ENCODE data around the gene PIGO.

The PIGO gene

DNA sequence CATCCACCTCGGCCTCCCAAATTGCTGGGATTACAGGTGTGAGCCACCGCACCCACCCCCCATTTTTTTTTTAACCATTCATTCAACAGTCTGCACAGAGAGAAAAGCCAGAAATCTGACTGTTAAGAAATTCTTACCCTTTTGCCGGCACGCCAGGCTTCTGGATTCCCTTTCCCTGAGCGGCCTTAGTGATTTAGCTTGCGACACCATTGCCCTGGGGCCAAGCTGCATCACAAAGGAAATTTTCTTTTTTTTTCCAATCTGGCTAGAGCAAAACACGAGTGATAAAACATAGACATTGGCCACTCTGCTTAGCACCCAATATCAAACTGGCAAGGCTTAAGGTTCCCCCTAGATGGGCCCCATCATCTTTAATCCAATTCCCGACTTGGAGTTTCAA, 40.5 kb upstream of the PIGO start:
- Histone ChIP-seq H3K27me3 (ENCODE audit: insufficient read depth, poor library complexity, severe bottlenecking) (no peaks in the 10 kb centered on the region), H3K4me3 (replicated peaks; ENCODE audit: insufficient read depth, low read length) (no peak overlapping the region), H3K27ac (replicated peaks) (no peak overlapping the region)
- no peak for DNase-seq (ENCODE audit: low read depth in 1 of 2, low spot score in 1 of 2)
- no peak for TF ChIP-seq GABPA (IDR thresholded peaks at IDR 0.05; ENCODE audit: low read depth)
- TF ChIP-seq, protein P1, sequence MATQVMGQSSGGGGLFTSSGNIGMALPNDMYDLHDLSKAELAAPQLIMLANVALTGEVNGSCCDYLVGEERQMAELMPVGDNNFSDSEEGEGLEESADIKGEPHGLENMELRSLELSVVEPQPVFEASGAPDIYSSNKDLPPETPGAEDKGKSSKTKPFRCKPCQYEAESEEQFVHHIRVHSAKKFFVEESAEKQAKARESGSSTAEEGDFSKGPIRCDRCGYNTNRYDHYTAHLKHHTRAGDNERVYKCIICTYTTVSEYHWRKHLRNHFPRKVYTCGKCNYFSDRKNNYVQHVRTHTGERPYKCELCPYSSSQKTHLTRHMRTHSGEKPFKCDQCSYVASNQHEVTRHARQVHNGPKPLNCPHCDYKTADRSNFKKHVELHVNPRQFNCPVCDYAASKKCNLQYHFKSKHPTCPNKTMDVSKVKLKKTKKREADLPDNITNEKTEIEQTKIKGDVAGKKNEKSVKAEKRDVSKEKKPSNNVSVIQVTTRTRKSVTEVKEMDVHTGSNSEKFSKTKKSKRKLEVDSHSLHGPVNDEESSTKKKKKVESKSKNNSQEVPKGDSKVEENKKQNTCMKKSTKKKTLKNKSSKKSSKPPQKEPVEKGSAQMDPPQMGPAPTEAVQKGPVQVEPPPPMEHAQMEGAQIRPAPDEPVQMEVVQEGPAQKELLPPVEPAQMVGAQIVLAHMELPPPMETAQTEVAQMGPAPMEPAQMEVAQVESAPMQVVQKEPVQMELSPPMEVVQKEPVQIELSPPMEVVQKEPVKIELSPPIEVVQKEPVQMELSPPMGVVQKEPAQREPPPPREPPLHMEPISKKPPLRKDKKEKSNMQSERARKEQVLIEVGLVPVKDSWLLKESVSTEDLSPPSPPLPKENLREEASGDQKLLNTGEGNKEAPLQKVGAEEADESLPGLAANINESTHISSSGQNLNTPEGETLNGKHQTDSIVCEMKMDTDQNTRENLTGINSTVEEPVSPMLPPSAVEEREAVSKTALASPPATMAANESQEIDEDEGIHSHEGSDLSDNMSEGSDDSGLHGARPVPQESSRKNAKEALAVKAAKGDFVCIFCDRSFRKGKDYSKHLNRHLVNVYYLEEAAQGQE (IDR thresholded peaks at IDR 0.05; ENCODE audit: insufficient replicate concordance, low read depth) = no peak
- TF ChIP-seq SPI1 (IDR thresholded peaks at IDR 0.05; ENCODE audit: borderline replicate concordance, low read depth) = no peak
- TF ChIP-seq POLR2AphosphoS5 (IDR thresholded peaks at IDR 0.05; ENCODE audit: low read depth) = no peak
- TF ChIP-seq, protein P2, sequence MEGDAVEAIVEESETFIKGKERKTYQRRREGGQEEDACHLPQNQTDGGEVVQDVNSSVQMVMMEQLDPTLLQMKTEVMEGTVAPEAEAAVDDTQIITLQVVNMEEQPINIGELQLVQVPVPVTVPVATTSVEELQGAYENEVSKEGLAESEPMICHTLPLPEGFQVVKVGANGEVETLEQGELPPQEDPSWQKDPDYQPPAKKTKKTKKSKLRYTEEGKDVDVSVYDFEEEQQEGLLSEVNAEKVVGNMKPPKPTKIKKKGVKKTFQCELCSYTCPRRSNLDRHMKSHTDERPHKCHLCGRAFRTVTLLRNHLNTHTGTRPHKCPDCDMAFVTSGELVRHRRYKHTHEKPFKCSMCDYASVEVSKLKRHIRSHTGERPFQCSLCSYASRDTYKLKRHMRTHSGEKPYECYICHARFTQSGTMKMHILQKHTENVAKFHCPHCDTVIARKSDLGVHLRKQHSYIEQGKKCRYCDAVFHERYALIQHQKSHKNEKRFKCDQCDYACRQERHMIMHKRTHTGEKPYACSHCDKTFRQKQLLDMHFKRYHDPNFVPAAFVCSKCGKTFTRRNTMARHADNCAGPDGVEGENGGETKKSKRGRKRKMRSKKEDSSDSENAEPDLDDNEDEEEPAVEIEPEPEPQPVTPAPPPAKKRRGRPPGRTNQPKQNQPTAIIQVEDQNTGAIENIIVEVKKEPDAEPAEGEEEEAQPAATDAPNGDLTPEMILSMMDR (IDR thresholded peaks at IDR 0.05; ENCODE audit: insufficient read depth, low read length) = no peak

- Histone ChIP-seq H3K27ac (replicated peaks) (no peak overlapping the region), H3K4me3 (replicated peaks; ENCODE audit: insufficient read depth, low read length) (no peak overlapping the region), H3K27me3 (ENCODE audit: insufficient read depth, poor library complexity, severe bottlenecking) (no peaks in the 10 kb centered on the region)
- TF ChIP-seq POLR2AphosphoS5 (IDR thresholded peaks at IDR 0.05; ENCODE audit: low read depth) = no peak
- no peak for DNase-seq (ENCODE audit: low read depth in 1 of 2, low spot score in 1 of 2)
Measured at GRCh38 chr9:35135988-35136387, 39.6 kb upstream of the PIGO start.

GRCh38 chr9:35134920-35135319, 38.5 kb upstream of the PIGO start:
- TF ChIP-seq, protein P1 (IDR thresholded peaks at IDR 0.05; ENCODE audit: insufficient replicate concordance, low read depth) = no peak
- TF ChIP-seq POLR2AphosphoS5 (IDR thresholded peaks at IDR 0.05; ENCODE audit: low read depth) = no peak
- no peak overlapping the region for H3K27ac ChIP-seq (replicated peaks)
- no peaks in the 10 kb centered on the region for H3K27me3 ChIP-seq (ENCODE audit: insufficient read depth, poor library complexity, severe bottlenecking)
- H3K4me3 ChIP-seq (replicated peaks; ENCODE audit: insufficient read depth, low read length) = no peak overlapping the region
- no peak for DNase-seq (ENCODE audit: low read depth in 1 of 2, low spot score in 1 of 2)

GRCh38 chr9:35116898-35117551, 20.6 kb upstream of the PIGO start:
- DNase-seq (ENCODE audit: low read depth in 1 of 2, low spot score in 1 of 2) = peak; percentile 76 to 91
- H3K4me3 ChIP-seq (replicated peaks; ENCODE audit: insufficient read depth, low read length) = no peak overlapping the region; the same call in 1 of the 2 replicates
- no peak overlapping the region for H3K27ac ChIP-seq (replicated peaks)
- TF ChIP-seq, protein P1 (IDR thresholded peaks at IDR 0.05; ENCODE audit: insufficient replicate concordance, low read depth) = no peak
- TF ChIP-seq GABPA (IDR thresholded peaks at IDR 0.05; ENCODE audit: low read depth) = no peak
- TF ChIP-seq, protein P2 (IDR thresholded peaks at IDR 0.05; ENCODE audit: insufficient read depth, low read length) = peak; percentile 87
- H3K27me3 ChIP-seq (ENCODE audit: insufficient read depth, poor library complexity, severe bottlenecking) = no peaks in the 10 kb centered on the region

Data from HL-60 (cell line).